HG02623 (cell line): Measurements from ENCODE around the gene LRRC7.

Experiments
- ATAC-seq: cut with Tn5 transposase; IDR thresholded peaks from one replicate; pipeline ENCODE4 v1.9.1; 2021; ENCODE audit warnings: moderate library complexity; ENCODE audit not compliant: unreplicated experiment

The LRRC7 gene

DNA sequence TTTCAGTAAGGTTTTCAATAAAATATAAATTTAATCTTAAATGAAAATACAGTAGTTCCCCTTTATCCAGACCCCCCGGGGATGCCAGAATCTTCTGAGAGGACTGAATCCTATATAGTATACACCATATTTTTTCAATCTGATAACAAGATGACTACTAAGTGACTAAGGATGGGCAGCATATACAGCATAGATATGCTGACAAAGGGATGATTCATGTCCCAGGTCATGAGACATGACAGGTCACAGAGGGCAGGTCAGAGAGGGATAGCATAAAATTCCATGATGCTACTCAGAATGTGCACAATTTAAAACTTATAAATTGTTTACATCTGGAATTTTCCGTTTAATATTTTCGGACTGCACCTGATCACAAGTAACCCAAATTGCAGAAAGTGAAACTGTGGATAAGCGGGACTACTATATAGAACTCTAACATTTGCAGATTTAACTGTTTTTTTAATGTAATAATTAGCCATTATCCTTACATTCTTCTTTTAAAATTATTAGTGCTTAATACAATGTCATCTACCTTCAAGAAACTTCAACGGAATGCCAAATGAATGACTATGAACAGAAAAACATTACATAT, 588.9 kb downstream of the LRRC7 start:
- ATAC-seq: no peak

DNA sequence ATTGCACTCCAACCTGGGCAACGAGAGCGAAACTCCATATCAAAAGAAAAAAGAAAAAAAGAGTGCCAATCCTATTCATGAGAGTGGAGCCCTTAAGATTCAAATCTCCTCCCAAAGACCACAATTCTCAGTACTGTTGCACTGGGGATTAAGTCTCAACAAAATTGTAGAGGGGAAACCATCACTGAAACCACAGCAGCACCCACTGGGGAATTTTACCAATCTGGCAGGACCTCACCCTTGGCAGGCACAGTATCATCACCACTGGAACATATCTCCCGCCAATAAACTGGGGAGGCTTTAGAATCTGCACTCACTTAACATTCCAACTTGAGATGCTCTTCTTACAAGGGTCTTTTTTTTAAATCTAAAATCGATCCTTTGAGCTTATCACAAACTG, 596.6 kb downstream of the LRRC7 start:
- no peak for ATAC-seq

DNA sequence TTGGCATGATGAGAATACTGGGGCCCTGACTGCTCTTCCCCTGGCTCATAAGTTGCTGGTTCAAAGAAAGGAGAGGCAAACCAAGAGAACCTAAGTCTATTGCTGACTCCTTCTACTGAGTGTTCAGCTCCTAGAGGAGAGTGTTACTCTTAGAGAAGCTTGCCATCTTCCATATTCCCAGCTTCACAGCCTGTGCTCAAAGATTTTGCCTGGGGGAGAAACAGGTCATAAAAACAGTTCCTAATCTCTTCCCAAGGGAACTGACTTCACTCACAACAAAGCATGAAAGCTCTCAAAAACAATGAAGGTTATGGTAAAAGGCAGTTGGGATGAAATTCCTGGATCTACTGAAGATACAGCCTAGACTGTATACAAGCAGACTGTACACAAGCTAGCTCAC, 600.6 kb downstream of the LRRC7 start:
- no peak for ATAC-seq

DNA sequence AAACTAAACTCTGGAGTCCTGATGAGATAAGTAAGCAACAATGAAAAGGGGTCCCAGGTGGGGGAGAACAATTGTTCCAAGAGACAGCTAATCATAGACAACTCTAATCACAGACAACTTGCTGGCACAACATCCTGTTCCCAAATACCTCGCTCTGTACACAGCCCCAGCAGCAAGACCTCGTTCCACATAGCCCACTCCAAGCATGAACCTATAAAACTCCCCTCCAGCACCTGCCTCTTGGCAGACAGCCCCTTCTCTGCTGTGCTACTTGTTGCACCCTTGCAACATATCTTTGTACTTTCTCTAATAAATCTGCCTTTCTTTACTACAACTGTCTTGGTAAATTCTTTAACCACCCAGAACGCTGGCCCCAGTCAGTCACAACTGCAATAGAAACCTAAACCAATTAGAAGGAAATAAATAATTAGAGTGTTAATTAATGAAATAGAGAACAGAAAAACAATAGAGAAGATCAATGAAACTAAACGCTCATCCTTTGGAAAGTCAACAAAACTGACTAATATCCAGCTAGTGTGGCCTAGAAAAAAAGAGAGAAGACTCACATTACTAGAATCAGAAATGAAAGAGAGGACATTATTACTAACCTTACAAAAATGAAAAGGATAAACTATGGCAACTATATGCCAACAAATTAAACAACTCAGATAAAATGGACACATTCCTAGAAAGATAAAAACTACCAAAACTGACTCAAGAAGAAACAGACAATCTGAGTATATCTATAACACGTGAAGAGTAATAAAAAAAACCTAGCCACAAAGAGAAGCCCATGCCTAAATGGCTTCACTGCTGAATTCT, 601.5 kb downstream of the LRRC7 start:
- ATAC-seq: no peak

DNA sequence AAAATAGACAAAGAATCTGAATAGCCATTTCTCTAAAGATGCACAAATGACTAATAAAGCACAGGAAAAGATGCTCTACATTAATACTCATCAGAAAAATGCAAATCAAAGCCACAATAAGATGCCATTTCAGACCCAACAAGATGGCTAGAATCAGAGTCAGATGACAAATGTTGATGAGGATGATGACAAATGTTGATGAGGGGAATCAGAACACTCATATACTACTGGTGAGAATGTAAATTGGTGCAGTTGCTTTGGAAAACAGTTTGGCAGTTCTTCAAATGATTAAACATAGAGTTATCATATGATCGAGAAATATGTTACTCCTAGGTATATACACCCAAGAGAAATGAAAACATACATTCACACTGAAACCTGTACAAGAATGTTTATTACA, 603.8 kb downstream of the LRRC7 start:
- no peak for ATAC-seq
